Measurements from ENCODE around the gene MACROD2.

GRCh38 chr20:16003310-16003709 lies 2008.0 kb downstream of the MACROD2 start:
- no peak for TF ChIP-seq ZNF274 (IDR thresholded peaks at IDR 0.05; ENCODE audit: low read depth, low read length)
- no peak for TF ChIP-seq YY1 (IDR thresholded peaks at IDR 0.05; ENCODE audit: insufficient read depth, insufficient read length)
